Muscle layer of colon (tissue), 2 donors: Measurements from ENCODE around the gene MZB1.
A peak's percentile ranks its signal among the peaks of the same experiment; 100 is the strongest.
"Not testable (repeated sequence)": the region's sequence is repeated elsewhere in the genome, so short reads cannot be mapped to it uniquely, and the experiment has no call there.

Source experiments
- H3K27ac ChIP-seq: one replicate; pipeline ENCODE4 v1.7.0; 2013; ENCODE audit warnings: low read depth, mild to moderate bottlenecking, low read length, moderate library complexity
- H3K27me3 ChIP-seq, 2 donors: one replicate each; pipeline ENCODE4 v1.7.0; 2013; ENCODE audit warnings: low read length in 2 of 2, mild to moderate bottlenecking in 2 of 2; ENCODE audit not compliant: insufficient read depth in 2 of 2, control insufficient read depth in 1 of 2
- H3K36me3 ChIP-seq: one replicate; pipeline ENCODE4 v1.7.0; 2013; ENCODE audit warnings: mild to moderate bottlenecking, low read length; ENCODE audit not compliant: insufficient read depth
- H3K4me1 ChIP-seq: one replicate; pipeline ENCODE4 v1.7.0; 2013; ENCODE audit warnings: mild to moderate bottlenecking, low read length; ENCODE audit not compliant: insufficient read depth
- H3K4me3 ChIP-seq, 2 donors: one replicate each; pipeline ENCODE4 v1.7.0; 2013; ENCODE audit warnings: low read length in 2 of 2, low read depth in 1 of 2, mild to moderate bottlenecking in 1 of 2, moderate library complexity in 1 of 2
- H3K9ac ChIP-seq: one replicate; pipeline ENCODE4 v1.7.0; 2013; ENCODE audit warnings: low read length
- H3K9me3 ChIP-seq: one replicate; pipeline ENCODE4 v1.7.0; 2013; ENCODE audit warnings: mild to moderate bottlenecking, low read length
- donor health status: abdominal sarcoma.
- donor health status: Adenocarcinoma of cecum.

The MZB1 gene

DNA sequence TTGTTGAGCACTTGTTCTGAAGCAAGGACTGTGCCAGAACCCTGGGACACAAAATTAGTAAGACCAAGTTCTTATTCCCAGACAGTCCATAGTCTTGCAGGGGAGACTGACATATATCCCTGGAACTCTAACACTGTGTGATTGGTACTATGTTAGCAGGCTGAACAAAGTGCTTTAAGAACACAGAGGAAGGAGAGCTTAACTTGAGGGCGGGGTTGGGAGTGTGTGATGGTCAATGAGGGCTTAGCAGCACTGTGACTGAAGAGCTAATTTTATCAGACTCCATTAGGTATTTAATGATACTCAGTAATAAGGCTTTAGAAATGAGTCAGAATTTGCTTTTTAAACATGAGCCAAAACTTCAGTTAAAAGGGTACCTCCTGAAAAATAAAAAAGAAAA is 29.1 kb upstream of the MZB1 start:
- Histone ChIP-seq H3K9me3 (no peaks in the 10 kb centered on the region), H3K27me3 (no peaks in the 10 kb centered on the region), H3K4me1 (peaks cover 43% of the 10 kb centered on the region), H3K27ac (no peak overlapping the region), H3K36me3 (peaks cover 19% of the 10 kb centered on the region), H3K4me3 (no peak overlapping the region), H3K9ac (no peak overlapping the region)

DNA sequence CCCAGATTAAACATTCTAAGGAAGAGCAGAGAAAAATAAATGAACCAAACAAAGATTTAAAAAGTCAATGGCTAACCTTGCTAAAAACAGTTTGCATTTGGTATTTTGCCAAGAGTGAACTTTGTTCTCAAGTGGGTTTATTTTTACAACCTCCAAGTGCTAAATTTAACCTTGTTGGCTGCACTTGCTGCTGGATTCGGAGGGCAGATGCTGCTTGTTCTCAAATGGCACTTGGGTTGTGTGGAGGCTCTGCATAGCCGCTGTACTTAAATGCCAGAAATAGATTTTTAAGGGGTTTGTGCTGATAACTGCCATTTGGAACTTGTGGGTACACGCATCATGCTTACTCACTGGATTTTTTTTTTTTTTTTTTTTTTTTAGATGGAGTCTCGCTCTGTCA is 27.5 kb upstream of the MZB1 start:
- Histone ChIP-seq H3K27me3 (no peaks in the 10 kb centered on the region), H3K27ac (no peak overlapping the region), H3K4me1 (peaks cover 45% of the 10 kb centered on the region), H3K9me3 (no peaks in the 10 kb centered on the region), H3K9ac (no peak overlapping the region), H3K36me3 (peaks cover 19% of the 10 kb centered on the region), H3K4me3 (no peak overlapping the region)

DNA sequence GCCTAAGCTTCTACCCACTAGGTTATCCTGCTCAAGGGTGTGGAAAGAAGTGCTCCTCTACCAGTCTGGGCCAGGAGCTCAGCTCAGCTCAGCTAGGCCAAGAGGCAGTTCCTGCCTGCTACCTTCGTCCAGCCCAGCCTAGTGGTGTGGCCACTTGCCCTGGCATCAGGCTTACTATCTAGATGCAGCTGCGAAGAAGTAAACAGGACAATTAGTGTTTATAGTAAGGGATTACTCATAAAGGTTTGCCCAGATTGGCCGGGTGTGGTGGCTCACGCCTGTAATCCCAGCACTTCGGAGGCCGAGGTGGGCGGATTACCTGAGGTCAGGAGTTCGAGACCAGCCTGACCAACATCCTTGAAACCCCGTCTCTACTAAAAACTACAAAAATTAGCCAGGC is 26.9 kb upstream of the MZB1 start:
- no peaks in the 10 kb centered on the region for H3K27me3 ChIP-seq
- peaks cover 51% of the 10 kb centered on the region for H3K4me1 ChIP-seq
- peaks cover 19% of the 10 kb centered on the region for H3K36me3 ChIP-seq
- no peak overlapping the region for H3K9ac ChIP-seq
- no peak overlapping the region for H3K27ac ChIP-seq
- H3K9me3 ChIP-seq: no peaks in the 10 kb centered on the region
- no peak overlapping the region for H3K4me3 ChIP-seq

DNA sequence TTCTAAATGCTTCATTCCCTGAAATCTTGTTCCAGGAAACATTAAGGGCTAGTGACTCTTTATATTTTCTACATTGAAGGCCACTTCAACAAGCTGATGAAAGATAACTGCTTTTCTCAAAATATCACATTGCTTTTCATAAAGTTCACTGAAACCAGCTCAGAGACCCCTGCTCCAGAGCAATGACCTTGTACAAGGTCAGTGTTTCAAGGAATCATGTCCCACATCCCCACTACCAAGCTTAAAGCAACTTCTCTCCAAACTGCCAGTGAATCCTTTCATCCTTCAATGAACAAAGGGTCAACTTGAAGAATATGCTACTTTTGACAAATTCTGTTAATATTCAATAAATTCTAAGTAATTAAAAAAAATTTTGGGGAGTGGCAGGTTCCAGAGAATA is 26.2 kb upstream of the MZB1 start:
- H3K27me3 ChIP-seq: no peaks in the 10 kb centered on the region
- peaks cover 19% of the 10 kb centered on the region for H3K36me3 ChIP-seq
- H3K27ac ChIP-seq: no peak overlapping the region
- no peak overlapping the region for H3K9ac ChIP-seq
- no peak overlapping the region for H3K4me3 ChIP-seq
- H3K4me1 ChIP-seq: peaks cover 56% of the 10 kb centered on the region
- H3K9me3 ChIP-seq: no peaks in the 10 kb centered on the region

DNA sequence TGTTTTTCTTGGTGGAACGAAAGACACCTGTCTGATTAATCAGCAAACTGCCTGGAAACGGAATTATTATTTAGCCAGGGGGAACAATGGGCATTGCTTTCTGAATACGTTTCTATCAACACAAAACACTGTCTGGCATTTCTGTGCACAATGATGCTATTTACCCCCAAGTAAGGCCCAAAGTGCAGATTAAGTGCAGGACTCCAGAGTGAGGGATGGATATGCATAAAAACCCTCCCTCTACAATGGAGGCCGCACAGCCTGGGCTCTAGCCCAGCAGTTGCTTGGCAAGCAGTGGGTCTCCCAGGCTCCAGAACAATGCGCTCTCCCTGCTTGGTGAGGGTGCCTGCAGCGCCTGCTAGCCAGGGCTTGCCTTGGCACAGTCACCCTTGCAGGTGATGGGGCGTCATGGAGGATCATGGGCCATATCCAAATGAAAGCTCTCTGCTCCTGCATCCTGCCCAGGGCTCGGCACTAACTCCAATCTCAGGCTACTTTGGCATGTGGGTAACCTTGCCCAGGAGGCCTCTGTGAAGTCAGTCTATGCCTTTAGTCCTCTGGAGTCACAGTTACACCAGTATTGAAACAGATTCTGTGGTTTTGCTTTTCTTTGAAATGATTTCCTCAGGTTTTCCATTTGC is 25.6 kb upstream of the MZB1 start:
- H3K9me3 ChIP-seq: no peaks in the 10 kb centered on the region
- H3K27ac ChIP-seq: peak overlapping the region; percentile 32
- H3K9ac ChIP-seq: no peak overlapping the region
- H3K36me3 ChIP-seq: peaks cover 16% of the 10 kb centered on the region
- H3K27me3 ChIP-seq: no peaks in the 10 kb centered on the region
- H3K4me3 ChIP-seq: no peak overlapping the region
- H3K4me1 ChIP-seq: peaks cover 61% of the 10 kb centered on the region

DNA sequence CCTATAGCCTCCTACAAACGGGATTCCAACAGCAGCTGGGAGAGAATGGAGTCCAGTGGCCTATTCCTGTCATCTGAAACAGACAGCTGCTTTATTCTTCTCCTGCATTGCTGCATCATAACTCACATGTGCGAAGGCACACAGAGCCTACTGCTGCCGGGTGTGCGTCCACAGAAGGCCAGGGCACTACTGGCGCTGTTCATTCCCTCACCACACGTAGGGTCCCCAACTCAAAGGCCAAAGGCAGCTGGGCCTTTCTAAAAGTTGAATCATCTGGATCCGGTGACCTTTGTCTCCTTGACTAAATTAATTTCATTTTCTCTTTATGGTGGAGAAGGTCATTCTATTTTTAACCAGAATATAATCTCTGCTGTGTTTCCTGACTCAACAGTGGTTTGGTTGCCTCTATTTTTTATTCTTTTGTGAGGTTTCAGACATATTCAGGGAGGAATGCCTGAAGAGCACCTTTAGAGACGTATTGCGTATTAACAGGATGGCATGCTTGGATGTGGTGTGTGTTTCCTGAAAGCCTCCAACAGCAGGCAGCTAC is 24.9 kb upstream of the MZB1 start:
- Histone ChIP-seq H3K27me3 (no peaks in the 10 kb centered on the region), H3K9ac (no peak overlapping the region), H3K4me3 (no peak overlapping the region), H3K36me3 (peaks cover 9% of the 10 kb centered on the region), H3K4me1 (peaks cover 68% of the 10 kb centered on the region), H3K27ac (peak overlapping the region; percentile 32), H3K9me3 (no peaks in the 10 kb centered on the region)

DNA sequence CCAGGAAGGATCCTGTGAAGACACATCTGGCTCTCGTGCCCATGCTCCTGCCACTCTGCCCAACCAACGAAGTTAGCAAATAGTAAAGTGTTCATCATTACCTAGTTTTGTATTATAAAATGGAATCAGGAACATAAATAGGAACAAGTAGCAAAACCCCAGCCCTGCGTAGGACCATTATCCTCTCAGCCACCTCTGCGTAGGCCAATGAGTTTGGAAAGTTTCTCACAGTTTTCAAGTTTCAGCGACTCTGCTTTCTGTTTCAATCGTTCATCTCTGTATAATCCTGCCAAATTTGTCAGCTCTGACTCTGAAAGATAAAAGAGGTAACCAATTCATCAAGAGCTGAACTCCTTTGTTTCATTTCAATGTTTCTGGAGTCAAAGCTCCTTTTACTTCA is 24.2 kb upstream of the MZB1 start:
- Histone ChIP-seq H3K27me3 (no peaks in the 10 kb centered on the region), H3K9me3 (no peaks in the 10 kb centered on the region), H3K36me3 (peaks cover 4% of the 10 kb centered on the region), H3K4me3 (no peak overlapping the region), H3K9ac (no peak overlapping the region), H3K27ac (no peak overlapping the region), H3K4me1 (peaks cover 71% of the 10 kb centered on the region)

DNA sequence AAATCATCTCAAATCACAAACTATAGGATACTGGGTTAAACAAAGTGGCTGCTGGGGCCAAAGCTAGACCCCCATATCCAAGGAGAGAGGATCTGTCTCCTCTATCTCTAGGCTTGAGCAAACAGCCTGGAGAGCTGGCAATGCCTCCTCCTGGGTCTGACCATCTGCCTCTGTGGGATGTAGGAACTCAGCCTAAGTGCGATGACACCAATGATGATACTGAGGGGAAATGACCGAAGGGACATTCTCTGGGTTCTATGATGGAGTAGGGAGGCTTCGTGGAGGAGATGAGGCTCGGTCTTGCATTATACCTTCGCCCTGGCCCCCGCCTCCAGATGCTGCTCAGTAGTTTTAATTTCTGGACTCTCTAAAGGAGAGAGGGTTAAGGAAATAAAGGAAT is 23.4 kb upstream of the MZB1 start:
- Histone ChIP-seq H3K27me3 (no peaks in the 10 kb centered on the region), H3K4me1 (peaks cover 70% of the 10 kb centered on the region), H3K27ac (no peak overlapping the region), H3K9me3 (no peaks in the 10 kb centered on the region), H3K4me3 (no peak overlapping the region), H3K9ac (no peak overlapping the region), H3K36me3 (no peaks in the 10 kb centered on the region)

DNA sequence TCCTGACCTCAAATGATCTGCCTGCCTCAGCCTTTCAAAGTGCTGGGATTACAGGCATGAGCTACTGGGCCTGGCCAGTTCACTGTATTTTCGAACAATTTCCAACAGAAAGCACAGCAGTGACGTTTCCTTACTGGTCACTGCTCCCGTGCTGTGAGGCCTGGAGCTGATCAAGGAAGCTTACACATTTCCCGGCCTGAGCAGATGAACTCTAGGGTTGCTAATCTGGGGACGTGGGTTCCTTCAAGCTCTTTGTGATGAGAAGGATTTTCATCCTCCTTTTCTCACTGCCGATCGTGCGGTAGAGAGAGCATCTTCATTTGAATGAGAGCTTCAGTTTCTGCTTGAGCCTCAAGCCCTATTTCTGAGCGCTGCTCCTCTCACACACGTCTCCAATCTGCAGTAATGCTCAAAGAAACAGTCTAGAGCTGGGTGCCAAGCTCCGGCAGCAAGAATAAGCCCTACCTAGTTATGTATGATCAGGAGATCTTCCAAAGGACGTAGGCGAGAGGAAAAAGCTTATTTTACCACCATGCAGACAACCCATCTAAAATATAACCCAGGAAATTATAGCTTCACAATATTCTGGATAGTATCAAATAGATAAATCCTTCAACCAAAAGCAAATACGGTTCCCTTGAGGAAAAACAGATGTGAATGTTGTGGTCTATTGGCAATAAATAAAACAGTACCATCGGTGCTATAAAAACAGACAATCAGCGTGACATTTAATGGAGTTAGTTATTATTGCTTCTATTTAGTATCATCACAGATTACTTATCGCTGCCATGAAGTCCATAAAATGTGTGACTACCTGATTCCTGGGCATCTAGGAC is 21.5 kb upstream of the MZB1 start:
- no peaks in the 10 kb centered on the region for H3K36me3 ChIP-seq
- no peak overlapping the region for H3K9ac ChIP-seq
- no peaks in the 10 kb centered on the region for H3K27me3 ChIP-seq
- H3K4me3 ChIP-seq: peak overlapping the region in 1 of 2 donors; percentile 21
- no peaks in the 10 kb centered on the region for H3K9me3 ChIP-seq
- peaks cover 52% of the 10 kb centered on the region for H3K4me1 ChIP-seq
- H3K27ac ChIP-seq: peak overlapping the region; percentile 17

DNA sequence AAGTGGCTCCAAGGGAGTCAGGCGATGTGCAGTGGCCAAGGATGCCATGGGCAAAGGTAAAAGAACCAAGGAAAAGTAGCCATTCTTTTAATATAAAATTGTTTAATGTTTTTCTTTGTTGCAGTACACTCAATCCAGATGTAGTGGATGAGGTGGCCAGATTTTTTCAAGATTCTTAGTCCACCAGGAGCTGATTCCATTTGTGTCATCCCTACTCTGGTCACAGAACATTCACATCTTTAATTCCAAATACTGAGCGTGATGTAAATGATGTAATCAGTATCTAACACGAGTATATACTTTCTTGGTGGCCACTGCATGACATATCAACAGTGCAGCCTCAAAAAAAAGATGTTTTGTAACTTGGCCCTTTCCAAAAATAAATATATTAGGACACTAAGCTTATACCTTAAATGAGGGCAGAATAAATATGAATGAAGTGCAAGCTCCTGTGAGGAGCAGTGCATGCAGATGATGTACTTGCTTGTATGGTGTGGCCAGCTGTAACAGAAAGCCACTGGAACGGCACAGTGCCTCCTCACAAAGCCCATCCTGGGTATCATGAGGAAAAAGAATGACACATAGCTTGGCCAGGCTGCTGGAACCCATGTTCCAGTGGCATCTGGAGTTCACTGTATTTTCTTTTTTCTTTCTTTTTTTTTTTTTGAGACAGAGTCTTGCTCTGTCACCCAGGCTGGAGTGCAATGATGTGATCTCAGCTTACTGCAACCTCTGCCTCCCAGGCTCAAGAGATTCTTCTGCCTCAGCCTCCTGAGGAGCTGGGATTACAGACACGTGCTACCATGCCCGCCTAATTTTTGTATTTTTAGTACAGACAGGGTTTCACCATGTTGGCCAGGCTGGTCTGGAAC is 20.6 kb upstream of the MZB1 start:
- Histone ChIP-seq H3K4me1 (peaks cover 43% of the 10 kb centered on the region), H3K9ac (no peak overlapping the region), H3K27me3 (no peaks in the 10 kb centered on the region), H3K4me3 (peak overlapping the region in 1 of 2 donors; percentile 21), H3K27ac (no peak overlapping the region), H3K36me3 (no peaks in the 10 kb centered on the region), H3K9me3 (no peaks in the 10 kb centered on the region)

DNA sequence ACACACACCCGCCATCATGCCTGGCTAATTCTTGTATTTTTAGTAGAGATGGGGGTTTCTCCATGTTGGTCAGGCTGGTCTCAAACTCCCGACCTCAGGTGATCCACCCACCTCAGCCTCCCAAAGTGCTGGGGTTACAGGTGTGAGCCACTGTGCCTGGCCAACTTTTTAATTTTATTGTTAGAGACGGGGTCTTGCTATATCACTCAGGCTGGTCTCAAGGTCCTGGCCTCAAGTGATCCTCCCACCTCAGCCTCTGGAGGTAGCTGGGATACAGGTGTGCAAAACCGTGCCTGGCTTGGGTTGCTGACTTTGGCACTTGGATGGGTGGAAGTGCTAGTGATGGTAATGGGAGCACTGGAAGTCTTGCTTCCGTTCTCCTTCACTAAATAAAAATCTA is 19.4 kb upstream of the MZB1 start:
- H3K9me3 ChIP-seq, H3K27ac ChIP-seq, H3K9ac ChIP-seq, H3K27me3 ChIP-seq, H3K36me3 ChIP-seq, H3K4me3 ChIP-seq: not testable (repeated sequence)
- peaks cover 38% of the 10 kb centered on the region for H3K4me1 ChIP-seq
